T-helper 1 cell (primary cell): ENCODE data around the gene ARRDC2.
"Not testable (repeated sequence)": the region's sequence is repeated elsewhere in the genome, so short reads cannot be mapped to it uniquely, and the experiment has no call there.

ENCODE experiments used
- DNase-seq, 5 donors: peaks; one replicate each; pipeline ENCODE4 v3.0.0-alpha.2; 2012 to 2020

The ARRDC2 gene

GRCh38 chr19:17993076-17993813, 14.7 kb upstream of the ARRDC2 start:
- no peak for DNase-seq

GRCh38 chr19:17996826-17997316, 11.1 kb upstream of the ARRDC2 start:
- peak; percentile 63 to 83 (median 78) for DNase-seq

- DNase-seq = no peak
Measured at GRCh38 chr19:17997969-17998826, 9.8 kb upstream of the ARRDC2 start.

GRCh38 chr19:17998827-17999150, 9.2 kb upstream of the ARRDC2 start:
- DNase-seq = no peak

GRCh38 chr19:17999684-18000479, 8.1 kb upstream of the ARRDC2 start:
- no peak for DNase-seq

- no peak for DNase-seq
Measured at GRCh38 chr19:18000480-18000914, 7.5 kb upstream of the ARRDC2 start.

- DNase-seq = peak; percentile 89 to 96 (median 94)
Measured at GRCh38 chr19:18000915-18001776, 6.8 kb upstream of the ARRDC2 start.

GRCh38 chr19:18001777-18002345, 6.1 kb upstream of the ARRDC2 start:
- no peak for DNase-seq

- no peak for DNase-seq
Measured at GRCh38 chr19:18002347-18002850, 5.6 kb upstream of the ARRDC2 start.

- DNase-seq = not testable (repeated sequence)
Measured at GRCh38 chr19:18005750-18006149, 2.2 kb upstream of the ARRDC2 start.

- DNase-seq = peak; percentile 54 to 79 (median 74)
Measured at GRCh38 chr19:18007044-18007916, 690 bp upstream of the ARRDC2 start.

- DNase-seq = no peak
Measured at GRCh38 chr19:18008814-18009213, 844 bp downstream of the ARRDC2 start.

- no peak for DNase-seq
Measured at GRCh38 chr19:18009412-18010066, 1.6 kb downstream of the ARRDC2 start.

GRCh38 chr19:18010149-18010548, 2.2 kb downstream of the ARRDC2 start:
- no peak for DNase-seq

GRCh38 chr19:18013210-18014111, 5.5 kb downstream of the ARRDC2 start:
- DNase-seq = no peak

GRCh38 chr19:18014197-18014596, 6.2 kb downstream of the ARRDC2 start:
- DNase-seq = peak in 3 of 5 donors; percentile 42 to 59 (median 56)

GRCh38 chr19:18016209-18016910, 8.4 kb downstream of the ARRDC2 start:
- no peak for DNase-seq
